Activated naive CD8-positive, alpha-beta T cell treated with anti-CD3 and anti-CD28 coated beads, Interleukin-2, amount 10 ng/mL, durations not matched to agents 7 days and 5 days (primary cell): Measurements from ENCODE around the gene CIAPIN1. TPM values are rescaled to one million over a fixed set of nuclear protein-coding genes. Genes with fewer than 3 reads are reported as not detected.
A peak's percentile ranks its signal among the peaks of the same experiment; 100 is the strongest.

ENCODE experiments used
- ATAC-seq: fragments of 150-1000 bp; cut with Tn5 transposase; one replicate; pipeline ENCODE4 v1.10.0; 2021; ENCODE audit warnings: low read depth, moderate library complexity
- POLR2A ChIA-PET: fragments of 350-600 bp; sonication (Branson Sonifier 250); formaldehyde crosslinking; loops from one replicate; lab custom pipeline; 2021; ENCODE audit warnings: antibody characterized with exemption; lab: Charles Lee
- DNase-seq: peaks from one replicate; pipeline ENCODE4 v3.0.0; 2021
- H3K27ac Mint-ChIP-seq: one replicate; pipeline ENCODE4 v1.8.0; 2022; ENCODE audit warnings: mild to moderate bottlenecking, mixed read lengths
- H3K27me3 Mint-ChIP-seq: one replicate; pipeline ENCODE4 v1.8.0; 2022; ENCODE audit warnings: mild to moderate bottlenecking, moderate library complexity, mixed read lengths
- H3K36me3 Mint-ChIP-seq: one replicate; pipeline ENCODE4 v1.8.0; 2021; ENCODE audit warnings: mild to moderate bottlenecking, mixed read lengths
- H3K4me1 Mint-ChIP-seq: one replicate; pipeline ENCODE4 v1.8.0; 2021; ENCODE audit warnings: mixed read lengths
- H3K4me3 Mint-ChIP-seq: one replicate; pipeline ENCODE4 v1.8.0; 2022; ENCODE audit warnings: mild to moderate bottlenecking, moderate library complexity, mixed read lengths
- H3K9me3 Mint-ChIP-seq: one replicate; pipeline ENCODE4 v1.8.0; 2021; ENCODE audit warnings: mixed read lengths
- total RNA-seq, 2 experiments: library from RNA; stranded (reverse); gene quantifications; one replicate each; pipeline ENCODE4 v1.2.3, GENCODE V29; 2021

CIAPIN1 gene
- total RNA-seq, 2 experiments from 2014 or later: 36.7 to 37.7 TPM

DNA sequence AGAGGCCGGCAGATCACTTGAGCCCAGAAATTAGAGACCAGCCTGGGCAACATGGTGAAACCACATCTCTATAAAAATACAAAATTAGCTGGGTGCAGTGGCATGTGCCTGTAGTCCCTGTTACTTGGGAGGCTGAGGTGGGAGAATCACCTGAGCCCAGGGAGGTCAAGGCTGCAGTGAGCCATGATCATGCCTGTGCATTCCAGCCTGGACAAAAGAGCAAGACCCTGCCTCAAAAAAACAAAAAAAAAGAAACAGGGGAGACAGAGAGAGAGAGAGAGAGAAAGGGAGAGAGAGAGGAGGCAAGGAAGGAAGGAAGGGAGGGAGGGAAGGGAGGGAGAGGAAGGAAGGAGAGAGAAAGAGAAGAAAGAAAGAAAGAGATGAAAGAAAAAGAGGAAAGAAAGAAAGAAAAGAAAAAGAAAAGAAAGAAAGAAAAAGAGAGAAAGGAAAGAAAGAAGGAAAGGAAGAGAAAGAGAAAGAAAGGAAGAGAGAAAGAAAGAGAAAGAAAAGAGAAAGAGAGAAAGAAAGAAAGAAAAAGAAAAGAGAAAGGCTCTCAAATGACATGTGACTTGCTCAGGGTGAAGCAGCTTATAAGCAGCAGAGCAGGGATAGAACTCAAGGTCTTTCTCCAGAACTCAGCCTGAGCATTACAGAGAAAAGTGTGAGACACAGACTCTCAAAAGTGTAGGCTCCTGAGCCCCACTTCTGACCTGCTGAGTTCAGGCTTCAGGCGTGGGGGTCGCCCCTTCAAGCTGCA, 59.4 kb downstream of the CIAPIN1 start:
- Mint-ChIP-seq H3K27me3 (peaks cover 12% of the 10 kb centered on the region), H3K36me3 (no peaks in the 10 kb centered on the region), H3K9me3 (peaks cover 1% of the 10 kb centered on the region), H3K27ac (no peak overlapping the region), H3K4me1 (peaks cover 5% of the 10 kb centered on the region), H3K4me3 (no peak overlapping the region)
- no peak for DNase-seq
- no peak for ATAC-seq
- POLR2A ChIA-PET: no interaction called here

DNA sequence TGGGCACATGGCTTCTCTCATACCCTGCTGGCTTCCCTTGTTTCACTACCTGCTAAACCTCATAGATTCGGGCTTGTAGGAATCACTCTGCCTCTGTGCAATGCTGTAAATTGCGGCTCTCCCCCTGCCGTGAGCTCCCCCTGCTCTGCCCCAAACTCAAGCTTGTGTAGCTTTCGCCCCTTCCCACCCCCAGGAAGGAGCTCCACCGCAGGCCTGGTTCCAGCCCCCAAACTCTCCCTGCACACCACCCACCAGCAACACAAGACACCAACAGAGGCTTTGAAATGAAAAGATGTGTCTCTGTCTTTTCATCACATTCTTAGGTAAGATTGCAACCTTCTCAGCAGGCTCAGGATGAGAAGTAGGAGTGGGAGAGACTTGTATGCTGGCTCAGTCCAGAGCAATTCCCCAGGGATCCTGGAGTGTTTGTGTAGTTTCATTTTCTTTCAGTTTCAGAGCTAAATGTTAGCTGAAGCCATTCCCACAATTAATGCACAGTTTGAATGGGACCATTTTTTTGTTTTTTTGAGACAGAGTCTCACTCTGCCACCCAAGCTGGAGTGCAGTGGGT, 60.7 kb downstream of the CIAPIN1 start:
- no peak for ATAC-seq
- H3K4me3 Mint-ChIP-seq: no peak overlapping the region
- DNase-seq: no peak
- peak overlapping the region; percentile 17 for H3K27ac Mint-ChIP-seq
- no peaks in the 10 kb centered on the region for H3K36me3 Mint-ChIP-seq
- H3K9me3 Mint-ChIP-seq: peaks cover 1% of the 10 kb centered on the region
- peaks cover 6% of the 10 kb centered on the region for H3K27me3 Mint-ChIP-seq
- POLR2A ChIA-PET: interaction anchor here (0.7 kb wide), 1 partner anchor 168 kb away, joined by 3 read pairs; no protein-coding TSS in a partner anchor
- H3K4me1 Mint-ChIP-seq: peaks cover 5% of the 10 kb centered on the region

DNA sequence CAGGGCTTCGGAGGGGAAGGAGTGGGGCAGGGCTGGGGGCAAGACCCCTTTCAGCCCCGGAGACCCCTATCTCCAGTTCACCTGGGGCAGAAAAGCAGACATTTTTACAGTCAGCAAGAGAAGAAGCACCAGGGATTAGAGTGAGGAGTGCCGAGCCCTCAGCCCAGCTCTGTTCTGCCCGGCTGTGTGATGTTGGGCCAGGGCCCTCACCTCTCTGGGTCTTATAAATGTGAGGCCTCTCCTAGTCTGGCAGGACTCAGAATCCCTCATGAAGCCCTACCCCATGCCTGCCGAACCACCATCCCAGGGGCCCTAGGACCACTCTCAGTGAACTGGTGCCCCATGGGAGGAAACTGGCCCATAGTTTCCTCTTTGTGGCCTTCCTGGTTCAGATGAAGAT, 62.1 kb downstream of the CIAPIN1 start:
- Mint-ChIP-seq H3K36me3 (no peaks in the 10 kb centered on the region), H3K9me3 (peaks cover 1% of the 10 kb centered on the region), H3K27me3 (peaks cover 3% of the 10 kb centered on the region), H3K4me3 (no peak overlapping the region), H3K27ac (no peak overlapping the region), H3K4me1 (peaks cover 5% of the 10 kb centered on the region)
- POLR2A ChIA-PET: no interaction called here
- no peak for DNase-seq
- ATAC-seq: no peak

DNA sequence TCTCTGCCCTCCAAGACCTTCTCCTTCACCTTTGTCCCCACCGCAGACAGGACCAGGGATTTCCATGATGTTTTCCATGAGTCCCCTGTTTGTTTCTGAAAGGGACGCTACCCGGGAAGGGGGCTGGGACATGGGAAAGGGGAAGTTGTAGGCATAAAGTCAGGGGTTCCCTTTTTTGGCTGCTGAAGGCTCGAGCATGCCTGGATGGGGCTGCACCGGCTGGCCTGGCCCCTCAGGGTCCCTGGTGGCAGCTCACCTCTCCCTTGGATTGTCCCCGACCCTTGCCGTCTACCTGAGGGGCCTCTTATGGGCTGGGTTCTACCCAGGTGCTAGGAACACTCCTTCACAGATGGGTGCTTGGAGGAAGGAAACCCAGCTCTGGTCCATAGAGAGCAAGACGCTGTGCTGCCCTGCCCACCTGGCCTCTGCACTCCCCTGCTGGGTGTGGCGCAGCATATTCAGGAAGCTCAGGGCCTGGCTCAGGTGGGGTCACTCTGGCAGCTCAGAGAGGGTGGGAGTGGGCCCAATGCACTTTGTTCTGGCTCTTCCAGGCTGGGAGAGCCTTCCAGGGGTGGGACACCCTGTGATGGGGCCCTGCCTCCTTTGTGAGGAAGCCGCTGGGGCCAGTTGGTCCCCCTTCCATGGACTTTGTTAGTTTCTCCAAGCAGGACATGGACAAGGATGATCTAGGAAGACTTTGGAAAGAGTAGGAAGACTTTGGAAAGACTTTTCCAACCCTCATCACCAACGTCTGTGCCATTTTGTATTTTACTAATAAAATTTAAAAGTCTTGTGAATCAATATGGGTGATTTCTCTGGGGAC, 62.7 kb downstream of the CIAPIN1 start:
- no peak overlapping the region for H3K27ac Mint-ChIP-seq
- no peaks in the 10 kb centered on the region for H3K36me3 Mint-ChIP-seq
- POLR2A ChIA-PET: no interaction called here
- DNase-seq (no peak), ATAC-seq (no peak)
- peaks cover 1% of the 10 kb centered on the region for H3K9me3 Mint-ChIP-seq
- H3K4me1 Mint-ChIP-seq: peaks cover 5% of the 10 kb centered on the region
- peaks cover 2% of the 10 kb centered on the region for H3K27me3 Mint-ChIP-seq
- H3K4me3 Mint-ChIP-seq: no peak overlapping the region

DNA sequence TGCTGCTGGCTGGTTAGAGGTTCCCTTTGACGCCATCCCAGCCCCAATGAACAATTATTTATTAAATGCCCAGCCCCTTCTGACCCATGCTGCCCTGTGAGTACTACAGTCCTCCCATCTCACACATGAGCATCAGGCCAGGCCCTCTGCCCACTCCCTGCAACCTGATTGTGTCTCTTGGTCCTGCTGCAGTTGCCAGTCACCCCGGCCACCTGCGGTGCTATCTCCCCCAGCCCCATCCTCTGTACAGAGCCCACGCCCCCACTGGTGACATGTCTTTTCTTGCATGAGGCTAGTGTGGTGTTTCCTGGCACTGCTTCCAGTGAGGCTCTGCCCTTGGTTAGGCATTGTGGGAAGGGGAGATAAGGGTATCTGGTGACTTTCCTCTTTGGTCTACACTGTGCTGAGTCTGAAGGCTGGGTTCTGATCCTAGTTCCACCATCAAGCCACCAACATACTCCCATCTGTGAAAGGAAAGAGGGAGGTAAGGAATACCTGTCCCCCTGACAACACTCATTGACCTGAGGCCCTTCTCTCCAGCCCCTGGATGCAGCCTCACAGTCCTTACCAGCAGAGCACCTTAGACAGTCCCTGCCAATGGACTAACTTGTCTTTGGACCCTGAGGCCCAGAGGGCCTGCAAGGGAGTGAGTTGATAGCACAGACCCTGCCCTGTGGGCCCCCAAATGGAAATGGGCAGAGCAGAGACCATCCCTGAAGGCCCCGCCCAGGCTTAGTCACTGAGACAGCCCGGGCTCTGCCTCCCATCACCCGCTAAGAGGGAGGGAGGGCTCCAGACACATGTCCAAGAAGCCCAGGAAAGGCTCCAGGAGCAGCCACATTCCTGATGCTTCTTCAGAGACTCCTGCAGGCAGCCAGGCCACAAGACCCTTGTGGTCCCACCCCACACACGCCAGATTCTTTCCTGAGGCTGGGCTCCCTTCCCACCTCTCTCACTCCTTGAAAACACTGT, 63.6 kb downstream of the CIAPIN1 start:
- POLR2A ChIA-PET: no interaction called here
- ATAC-seq (no peak), DNase-seq (no peak)
- Mint-ChIP-seq H3K4me3 (no peak overlapping the region), H3K36me3 (no peaks in the 10 kb centered on the region), H3K9me3 (no peaks in the 10 kb centered on the region), H3K27me3 (peaks cover 2% of the 10 kb centered on the region), H3K27ac (no peak overlapping the region), H3K4me1 (peaks cover 5% of the 10 kb centered on the region)

DNA sequence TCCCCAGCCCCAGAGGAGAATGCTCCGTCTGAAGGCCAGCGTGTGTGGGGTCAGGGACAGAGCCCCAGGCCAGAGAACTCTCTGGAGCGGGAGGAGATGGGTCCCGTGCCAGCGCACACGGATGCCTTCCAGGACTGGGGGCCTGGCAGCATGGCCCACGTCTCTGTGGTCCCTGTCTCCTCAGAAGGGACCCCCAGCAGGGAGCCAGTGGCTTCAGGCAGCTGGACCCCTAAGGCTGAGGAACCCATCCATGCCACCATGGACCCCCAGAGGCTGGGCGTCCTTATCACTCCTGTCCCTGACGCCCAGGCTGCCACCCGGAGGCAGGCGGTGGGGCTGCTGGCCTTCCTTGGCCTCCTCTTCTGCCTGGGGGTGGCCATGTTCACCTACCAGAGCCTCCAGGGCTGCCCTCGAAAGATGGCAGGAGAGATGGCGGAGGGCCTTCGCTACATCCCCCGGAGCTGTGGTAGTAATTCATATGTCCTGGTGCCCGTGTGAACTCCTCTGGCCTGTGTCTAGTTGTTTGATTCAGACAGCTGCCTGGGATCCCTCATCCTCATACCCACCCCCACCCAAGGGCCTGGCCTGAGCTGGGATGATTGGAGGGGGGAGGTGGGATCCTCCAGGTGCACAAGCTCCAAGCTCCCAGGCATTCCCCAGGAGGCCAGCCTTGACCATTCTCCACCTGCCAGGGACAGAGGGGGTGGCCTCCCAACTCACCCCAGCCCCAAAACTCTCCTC, 64.5 kb downstream of the CIAPIN1 start:
- peaks cover 2% of the 10 kb centered on the region for H3K27me3 Mint-ChIP-seq
- DNase-seq (no peak), ATAC-seq (peak; percentile 16)
- H3K27ac Mint-ChIP-seq: no peak overlapping the region
- no peak overlapping the region for H3K4me3 Mint-ChIP-seq
- H3K9me3 Mint-ChIP-seq: no peaks in the 10 kb centered on the region
- H3K4me1 Mint-ChIP-seq: peaks cover 9% of the 10 kb centered on the region
- no peaks in the 10 kb centered on the region for H3K36me3 Mint-ChIP-seq
- POLR2A ChIA-PET: no interaction called here

DNA sequence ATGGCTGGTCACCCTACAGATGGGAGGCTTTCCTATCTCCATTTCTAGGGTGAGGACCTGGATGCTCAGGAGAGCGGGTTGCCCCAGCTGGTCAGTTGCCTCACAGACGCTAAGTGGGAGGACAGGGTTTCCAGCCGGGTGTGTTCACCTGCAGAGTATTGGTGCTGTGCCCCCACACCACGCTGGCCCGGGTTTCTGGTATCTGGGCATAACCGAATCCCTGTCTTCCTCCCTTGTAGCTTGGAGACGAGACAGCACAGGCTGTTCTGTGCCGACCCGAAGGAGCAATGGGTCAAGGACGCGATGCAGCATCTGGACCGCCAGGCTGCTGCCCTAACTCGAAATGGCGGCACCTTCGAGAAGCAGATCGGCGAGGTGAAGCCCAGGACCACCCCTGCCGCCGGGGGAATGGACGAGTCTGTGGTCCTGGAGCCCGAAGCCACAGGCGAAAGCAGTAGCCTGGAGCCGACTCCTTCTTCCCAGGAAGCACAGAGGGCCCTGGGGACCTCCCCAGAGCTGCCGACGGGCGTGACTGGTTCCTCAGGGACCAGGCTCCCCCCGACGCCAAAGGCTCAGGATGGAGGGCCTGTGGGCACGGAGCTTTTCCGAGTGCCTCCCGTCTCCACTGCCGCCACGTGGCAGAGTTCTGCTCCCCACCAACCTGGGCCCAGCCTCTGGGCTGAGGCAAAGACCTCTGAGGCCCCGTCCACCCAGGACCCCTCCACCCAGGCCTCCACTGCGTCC, 65.2 kb downstream of the CIAPIN1 start:
- H3K4me1 Mint-ChIP-seq: peaks cover 14% of the 10 kb centered on the region
- no peak overlapping the region for H3K27ac Mint-ChIP-seq
- no peaks in the 10 kb centered on the region for H3K36me3 Mint-ChIP-seq
- no peak for ATAC-seq
- DNase-seq: no peak
- no peaks in the 10 kb centered on the region for H3K9me3 Mint-ChIP-seq
- no peaks in the 10 kb centered on the region for H3K27me3 Mint-ChIP-seq
- POLR2A ChIA-PET: no interaction called here
- H3K4me3 Mint-ChIP-seq: no peak overlapping the region

DNA sequence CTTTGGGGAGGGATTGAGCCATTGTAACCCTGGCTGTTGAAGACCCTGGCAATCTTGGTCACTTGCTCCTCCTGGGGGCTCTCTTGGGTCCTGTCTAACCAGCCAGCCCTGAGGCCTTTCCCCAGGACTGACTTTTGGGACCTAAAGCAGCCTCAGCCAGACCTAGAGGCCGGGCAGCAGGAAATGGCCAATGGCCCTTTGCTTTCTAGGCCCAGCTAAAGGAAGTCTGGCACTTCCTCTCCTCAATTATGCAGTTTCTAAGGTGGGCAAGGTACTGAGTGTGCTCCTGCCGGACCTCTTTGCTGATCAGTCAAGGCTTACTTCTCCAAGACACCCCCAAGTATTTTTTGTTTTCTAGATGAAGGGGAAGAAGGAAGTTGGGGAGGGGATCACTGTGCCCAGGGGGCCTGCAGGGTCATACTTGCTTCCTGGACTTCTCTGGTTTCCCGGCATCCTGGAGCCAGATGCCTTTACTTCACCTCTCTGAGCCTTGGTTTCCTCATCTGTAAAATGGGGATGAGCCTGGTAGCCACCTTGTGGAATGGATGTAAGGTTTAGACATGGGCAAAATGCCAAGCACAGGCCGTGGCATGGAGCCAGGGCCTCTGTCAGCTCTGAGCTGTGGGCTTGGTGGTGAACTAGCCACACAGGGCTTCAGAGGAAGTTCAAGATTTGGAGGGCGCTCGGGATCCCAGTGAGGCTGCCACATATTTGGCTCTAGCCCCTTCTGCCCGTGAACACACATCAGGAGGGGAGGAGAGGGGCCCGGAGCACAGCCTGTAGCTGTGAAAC, 66.3 kb downstream of the CIAPIN1 start:
- Mint-ChIP-seq H3K4me3 (no peak overlapping the region), H3K27ac (peak overlapping the region; percentile 20), H3K27me3 (no peaks in the 10 kb centered on the region), H3K36me3 (no peaks in the 10 kb centered on the region), H3K9me3 (no peaks in the 10 kb centered on the region), H3K4me1 (peaks cover 12% of the 10 kb centered on the region)
- ATAC-seq (no peak), DNase-seq (no peak)
- POLR2A ChIA-PET: interaction anchor here (0.6 kb wide), 1 partner anchor 11 kb away, joined by 6 read pairs; no protein-coding TSS in a partner anchor

DNA sequence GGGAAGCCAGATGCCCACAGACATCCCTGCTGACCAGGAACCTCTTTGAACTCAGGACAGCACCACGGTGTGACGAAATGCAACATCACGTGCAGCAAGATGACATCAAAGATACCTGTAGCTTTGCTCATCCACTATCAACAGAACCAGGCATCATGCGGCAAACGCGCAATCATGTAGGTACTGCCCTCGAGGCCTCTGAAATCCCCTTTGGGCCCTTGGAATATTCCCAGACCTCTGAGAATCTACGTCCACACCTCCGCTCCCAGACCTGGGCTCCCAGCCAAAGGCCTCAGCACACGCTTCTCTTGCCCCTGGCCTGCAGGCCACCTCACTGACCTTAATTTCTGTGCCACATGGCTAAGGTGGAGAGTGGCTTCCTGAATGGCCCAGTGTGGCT, 67.6 kb downstream of the CIAPIN1 start:
- H3K4me1 Mint-ChIP-seq: peaks cover 9% of the 10 kb centered on the region
- no peaks in the 10 kb centered on the region for H3K9me3 Mint-ChIP-seq
- H3K27ac Mint-ChIP-seq: no peak overlapping the region

More for the DNA sequence above, 67.6 kb downstream of the CIAPIN1 start:
- no peaks in the 10 kb centered on the region for H3K36me3 Mint-ChIP-seq
- H3K27me3 Mint-ChIP-seq: no peaks in the 10 kb centered on the region
- H3K4me3 Mint-ChIP-seq: no peak overlapping the region
- POLR2A ChIA-PET: interaction anchor here (0.6 kb wide), 1 partner anchor 483 kb away, joined by 3 read pairs; no protein-coding TSS in a partner anchor
- DNase-seq: no peak
- no peak for ATAC-seq
